Measurements from ENCODE around the gene SWI5.

The SWI5 gene

DNA sequence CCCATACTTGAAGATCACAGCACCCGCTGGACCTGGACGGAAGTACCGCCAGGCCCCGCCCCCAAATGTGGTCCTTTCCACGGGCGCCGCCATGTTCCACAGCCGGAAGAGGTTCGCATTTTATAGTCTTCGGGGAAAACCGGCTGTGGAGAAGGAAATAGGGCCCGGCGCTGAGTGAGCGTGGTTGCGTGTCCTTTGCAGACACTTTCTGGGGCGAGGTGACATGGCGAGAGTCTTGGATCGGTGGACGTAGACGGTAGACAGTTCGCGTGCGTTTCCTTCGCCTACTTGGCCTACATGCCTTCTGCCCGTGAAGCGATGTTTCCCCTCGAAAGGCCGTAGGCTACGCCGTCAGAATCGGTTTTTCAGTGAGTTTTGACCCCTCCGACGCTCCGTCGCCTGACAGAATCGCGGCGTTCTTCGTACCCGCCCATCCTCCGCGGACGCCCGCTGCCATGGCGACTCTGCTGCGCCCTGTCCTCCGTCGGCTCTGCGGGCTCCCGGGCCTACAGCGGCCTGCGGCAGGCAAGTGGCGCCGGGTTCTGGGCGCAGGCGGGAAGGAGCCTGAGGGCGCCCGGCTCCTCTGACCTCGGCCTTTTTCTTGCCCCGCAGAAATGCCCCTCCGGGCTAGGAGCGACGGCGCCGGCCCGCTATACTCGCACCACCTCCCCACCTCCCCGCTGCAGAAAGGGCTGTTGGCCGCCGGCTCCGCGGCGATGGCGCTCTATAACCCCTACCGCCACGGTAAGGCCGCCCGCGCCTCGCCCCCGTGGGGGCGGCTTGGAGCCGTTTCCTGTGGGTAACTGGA, 46.5 kb downstream of the SWI5 start, which contains the start of the genes COQ4 and TRUB2:
COQ4 (plus strand) TSS at position 436 of the 808 bp plus-strand sequence; CDS start at position 456, 20 bp downstream.
TRUB2 (minus strand) TSS at position 44 of the 808 bp plus-strand sequence; CDS start at position 5, 39 bp downstream.
- peak; percentile 93 for DNase-seq

DNA sequence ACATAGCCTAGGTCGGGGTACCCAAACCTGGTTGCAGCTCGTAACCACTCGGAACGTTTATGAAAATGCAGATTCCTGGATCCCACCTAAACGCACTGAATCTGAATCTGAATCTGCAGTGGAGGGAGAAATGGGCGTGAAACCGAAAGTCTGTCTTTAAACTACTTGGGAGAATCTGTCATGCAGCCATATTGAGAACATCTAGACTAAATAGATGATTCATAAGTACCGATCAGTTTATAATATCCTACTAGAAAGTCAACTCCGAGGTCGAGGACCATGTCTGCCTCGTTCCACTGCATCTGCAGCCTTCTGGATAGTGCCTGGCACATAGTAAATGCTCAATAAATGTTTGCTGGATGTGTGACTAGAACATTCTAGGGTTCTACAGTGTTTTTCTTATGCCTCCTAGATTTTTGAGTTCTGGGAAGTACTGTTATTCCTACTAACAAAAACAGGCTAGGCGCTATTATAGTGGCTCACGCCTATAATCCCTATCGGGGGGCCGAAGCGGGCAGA, 47.2 kb downstream of the SWI5 start:
- DNase-seq, result no peak

DNA sequence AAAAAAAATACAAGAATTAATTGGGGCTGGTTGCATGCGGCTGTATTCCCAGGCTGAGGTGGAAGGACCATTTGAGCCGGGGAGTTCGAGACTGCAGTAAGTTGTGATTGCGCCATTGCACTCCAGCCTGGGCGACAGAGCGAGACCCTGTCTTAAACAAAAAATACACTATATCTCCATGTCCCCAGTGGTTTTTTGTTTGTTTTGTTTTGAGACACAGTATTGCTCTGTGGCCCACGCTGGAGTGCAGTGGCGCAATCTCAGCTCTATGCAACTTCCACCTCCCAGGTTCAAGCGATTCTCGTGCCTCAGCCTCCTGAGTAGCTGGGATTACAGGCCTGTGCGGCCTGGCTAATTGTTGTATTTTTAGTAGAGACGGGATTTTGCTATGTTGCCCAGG, 47.7 kb downstream of the SWI5 start:
- no peak for DNase-seq

DNA sequence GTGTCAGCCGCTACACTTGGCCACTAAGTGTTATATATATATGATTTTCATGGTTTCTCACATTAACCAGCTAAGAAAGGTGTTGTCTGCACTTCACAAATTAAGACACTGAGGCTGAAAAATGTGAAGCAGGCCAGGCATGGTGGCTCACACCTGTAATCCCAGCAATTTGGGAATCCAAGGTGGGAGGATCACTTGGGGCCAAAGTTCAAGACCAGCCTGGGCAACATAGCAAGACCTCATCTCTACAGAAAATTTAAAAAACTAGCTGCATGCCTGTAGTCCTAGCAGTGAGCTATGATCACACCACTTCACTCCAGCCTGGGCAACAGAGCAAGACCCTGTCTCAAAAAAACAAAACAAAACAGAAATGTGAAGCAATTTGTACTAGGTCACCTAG, 48.3 kb downstream of the SWI5 start:
- DNase-seq, result no peak

DNA sequence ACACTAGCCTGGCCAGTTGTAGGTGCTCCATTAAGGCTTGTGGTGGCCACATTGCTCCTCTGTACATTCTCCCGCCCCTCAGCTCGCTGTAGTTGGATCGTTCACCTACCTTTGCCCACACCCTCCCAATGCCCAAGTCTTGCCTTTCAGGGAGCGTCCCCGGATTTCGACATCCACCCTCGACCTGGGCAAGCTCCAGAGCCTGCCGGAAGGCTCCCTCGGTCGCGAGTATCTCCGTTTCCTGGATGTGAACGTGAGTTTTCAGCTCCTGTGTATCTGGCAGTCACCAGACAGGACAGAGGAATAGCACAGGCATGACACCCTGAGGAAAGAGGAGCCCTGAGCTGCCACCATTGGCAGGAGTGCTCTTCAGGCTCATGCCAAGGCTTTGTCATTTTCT, 49.6 kb downstream of the SWI5 start:
- DNase-seq, result no peak

DNA sequence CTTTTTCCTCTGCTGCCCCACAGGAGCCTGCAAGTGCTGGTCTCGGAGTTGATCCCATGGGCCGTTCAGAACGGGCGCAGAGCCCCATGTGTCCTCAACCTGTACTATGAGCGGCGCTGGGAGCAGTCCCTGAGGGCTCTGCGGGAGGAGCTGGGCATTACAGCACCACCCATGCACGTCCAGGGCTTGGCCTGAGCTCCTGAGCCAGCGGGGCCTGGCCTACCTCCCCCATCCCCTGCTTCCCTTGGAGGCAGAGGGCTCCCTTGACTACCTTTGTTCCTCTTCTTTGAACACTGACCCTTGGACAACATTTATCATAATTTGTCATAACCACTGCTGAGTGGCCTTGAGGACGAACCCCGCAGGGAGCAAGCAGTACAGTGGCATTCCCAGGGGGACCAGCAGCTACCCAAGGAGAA, 57.4 kb downstream of the SWI5 start:
- DNase-seq, result no peak

DNA sequence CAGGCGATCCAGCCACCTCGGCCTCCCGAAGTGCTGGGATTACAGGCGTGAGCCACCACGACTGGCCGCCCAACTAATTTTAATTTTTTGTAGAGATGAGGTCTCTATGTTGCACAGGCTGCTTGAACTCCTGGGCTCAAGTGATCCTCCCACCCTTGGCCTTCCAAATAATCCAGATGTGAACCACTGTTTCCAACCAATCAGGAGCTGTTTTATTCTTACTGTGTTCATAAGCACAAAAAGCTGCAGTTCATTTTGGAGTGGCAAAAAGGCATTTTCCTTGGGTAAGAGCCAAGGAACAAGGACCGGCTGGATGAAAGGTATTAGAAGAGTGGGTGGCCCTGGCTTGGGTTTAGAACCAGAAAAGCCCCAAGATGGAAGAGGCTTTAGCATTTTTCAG, 59.1 kb downstream of the SWI5 start:
- no peak for DNase-seq

DNA sequence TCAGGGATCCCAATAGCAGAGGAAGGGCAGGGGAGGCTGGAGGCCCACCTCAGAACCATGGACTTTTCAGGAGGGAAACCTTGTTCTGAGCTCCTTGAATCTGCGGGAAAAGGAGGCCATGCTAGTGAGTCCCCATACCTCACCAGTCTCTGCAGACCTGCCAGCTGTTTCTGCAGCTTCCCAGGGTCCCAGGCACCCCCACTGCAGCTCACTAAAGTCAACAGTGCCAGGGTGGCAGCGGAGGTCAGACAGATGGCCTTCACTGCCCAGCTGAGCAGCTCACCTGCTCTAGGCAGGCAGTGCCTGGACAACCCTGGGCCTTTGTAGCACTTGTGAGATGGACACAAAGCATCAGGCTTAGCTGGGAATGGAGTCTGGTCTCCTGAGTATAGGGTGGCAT, 59.8 kb downstream of the SWI5 start:
- no peak for DNase-seq

DNA sequence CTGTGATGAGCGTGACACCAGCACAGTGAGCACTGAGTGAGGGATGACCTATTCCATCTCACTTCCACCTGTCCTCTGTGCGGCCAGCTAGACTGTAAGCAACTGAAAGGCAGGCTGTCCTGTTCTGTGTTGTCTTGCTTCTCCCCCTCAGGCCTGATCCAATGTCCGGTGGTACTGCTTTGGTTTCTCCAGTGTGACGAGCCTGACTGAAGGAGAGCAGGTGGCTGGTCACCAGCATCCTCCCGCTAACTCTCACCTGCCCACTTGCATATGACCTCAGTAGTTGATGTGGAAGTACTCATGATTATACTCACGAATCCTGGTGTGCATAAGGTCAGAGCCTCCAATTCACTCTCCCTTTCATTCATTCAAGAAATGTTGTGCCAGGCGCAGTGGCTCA, 61.9 kb downstream of the SWI5 start:
- no peak for DNase-seq
